ENCODE results near the gene RASGRP1.

The RASGRP1 gene

DNA sequence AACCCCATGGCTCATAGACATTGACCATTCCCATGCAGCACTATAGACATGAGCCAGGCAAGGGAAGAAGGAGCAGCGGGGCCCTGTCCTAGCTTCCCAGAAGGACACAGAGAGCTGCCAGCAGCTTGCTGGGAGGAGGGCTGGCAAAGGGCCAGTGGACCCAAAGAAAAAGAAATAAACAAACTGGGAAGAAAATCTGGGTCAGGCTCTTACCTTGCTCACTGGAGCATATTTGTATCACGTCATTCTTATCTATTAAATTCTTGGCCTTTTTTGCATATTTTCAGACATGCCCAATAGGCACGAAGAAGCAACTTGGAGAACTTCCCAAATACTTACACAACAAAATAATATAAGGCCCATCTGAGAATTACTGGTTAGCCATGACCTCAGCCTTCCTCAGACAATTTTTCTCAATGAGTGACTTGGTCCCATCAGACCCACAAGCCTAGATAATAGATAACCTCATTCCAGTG lies 28.4 kb downstream of the RASGRP1 start:
- DNase-seq (ENCODE audit: low read depth in 2 of 2): no peak

- no peak for DNase-seq (ENCODE audit: low read depth in 2 of 2)
Measured at GRCh38 chr15:38535491-38536200, 29.0 kb downstream of the RASGRP1 start.

DNA sequence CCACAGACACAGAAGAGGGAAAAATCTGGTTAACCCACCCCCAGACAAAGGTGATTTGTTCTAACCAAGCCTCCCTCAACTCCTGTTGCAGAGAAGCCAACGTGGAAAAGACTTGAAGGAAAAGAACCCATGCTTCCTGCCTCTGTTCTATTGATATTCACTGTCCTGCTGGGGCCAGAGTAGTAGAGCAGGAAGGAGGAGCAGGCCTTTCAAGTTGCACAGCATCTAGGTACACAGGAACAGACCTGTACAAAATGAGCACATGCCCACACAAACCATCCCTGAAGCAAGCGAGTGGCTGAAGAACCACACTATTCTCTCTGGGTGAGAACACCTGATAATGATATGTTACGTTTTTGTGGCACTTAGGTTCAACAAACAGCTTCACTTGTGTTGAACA lies 29.9 kb downstream of the RASGRP1 start:
- DNase-seq (ENCODE audit: low read depth in 2 of 2): no peak

GRCh38 chr15:38533926-38534325 lies 30.7 kb downstream of the RASGRP1 start:
- no peak for DNase-seq (ENCODE audit: low read depth in 2 of 2)

GRCh38 chr15:38533416-38533915 lies 31.1 kb downstream of the RASGRP1 start:
- DNase-seq (ENCODE audit: low read depth in 2 of 2): no peak

GRCh38 chr15:38532728-38533127 lies 31.9 kb downstream of the RASGRP1 start:
- DNase-seq (ENCODE audit: low read depth in 2 of 2): no peak

DNA sequence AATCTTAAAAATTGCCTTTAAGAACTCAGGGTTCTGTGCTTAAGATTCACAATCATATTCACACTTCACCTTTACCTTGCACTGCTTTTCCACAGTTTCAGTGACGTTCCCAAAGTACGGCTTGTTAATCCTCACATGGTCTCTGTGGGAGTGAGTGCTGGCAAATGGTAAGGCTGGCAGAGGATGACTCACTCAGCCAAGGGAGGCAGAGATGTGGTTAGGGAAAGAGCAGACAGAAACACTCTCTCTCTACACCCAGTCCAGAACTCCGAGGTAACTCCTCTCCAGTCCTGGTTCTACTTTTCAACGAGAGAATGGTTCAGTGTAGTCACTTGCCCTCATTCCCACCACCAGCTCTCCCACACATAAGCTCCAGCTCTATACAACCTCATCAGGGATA lies 33.1 kb downstream of the RASGRP1 start:
- no peak for DNase-seq (ENCODE audit: low read depth in 2 of 2)

- DNase-seq (ENCODE audit: low read depth in 2 of 2): no peak
Measured at GRCh38 chr15:38530113-38530512, 34.5 kb downstream of the RASGRP1 start.

DNA sequence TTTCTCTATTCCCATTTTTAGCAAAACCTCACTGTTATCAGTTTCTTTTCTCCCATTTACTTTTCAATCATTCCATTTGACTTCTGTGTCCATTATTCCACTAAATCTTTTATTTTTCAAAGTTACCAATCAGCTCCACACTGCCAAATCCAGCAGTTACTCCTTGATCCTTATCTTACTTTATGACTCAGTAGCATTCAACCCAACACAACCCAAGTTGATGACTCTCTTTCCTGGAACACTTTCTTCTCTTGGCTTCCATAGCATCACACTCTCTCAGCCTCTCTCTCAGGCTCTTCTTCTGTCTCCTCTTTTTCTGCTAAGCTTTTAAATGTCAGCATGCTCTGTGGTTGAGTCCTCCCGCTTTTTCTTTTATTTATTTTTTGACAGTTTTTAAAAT lies 36.3 kb downstream of the RASGRP1 start:
- DNase-seq (ENCODE audit: low read depth in 2 of 2): no peak

GRCh38 chr15:38526158-38526557 lies 38.5 kb downstream of the RASGRP1 start:
- DNase-seq (ENCODE audit: low read depth in 2 of 2): no peak

GRCh38 chr15:38525489-38525888 lies 39.1 kb downstream of the RASGRP1 start:
- no peak for DNase-seq (ENCODE audit: low read depth in 2 of 2)

- no peak for DNase-seq (ENCODE audit: low read depth in 2 of 2)
Measured at GRCh38 chr15:38524156-38524555, 40.5 kb downstream of the RASGRP1 start.

- DNase-seq (ENCODE audit: low read depth in 2 of 2): no peak
Measured at GRCh38 chr15:38522922-38523321, 41.7 kb downstream of the RASGRP1 start.

GRCh38 chr15:38521316-38521715 lies 43.3 kb downstream of the RASGRP1 start:
- DNase-seq (ENCODE audit: low read depth in 2 of 2): no peak

DNA sequence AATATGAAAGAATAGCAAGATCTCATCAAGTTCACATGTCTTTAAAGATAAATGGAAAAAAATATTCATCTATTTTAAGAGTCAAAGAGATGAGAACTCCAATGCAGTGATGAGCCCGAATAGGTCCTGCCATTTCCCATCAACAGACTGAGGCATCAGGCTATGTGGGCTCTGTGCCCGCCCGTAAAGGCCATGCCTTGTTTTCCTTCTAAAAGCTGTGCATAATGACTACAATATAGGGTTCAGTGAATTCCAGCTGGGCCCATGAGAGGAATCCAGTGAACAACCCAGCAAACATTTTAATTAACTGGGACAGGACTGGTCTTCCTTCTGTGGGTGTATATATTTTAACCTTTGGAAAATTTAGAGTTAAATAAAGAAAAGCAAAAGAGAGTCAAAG lies 44.6 kb downstream of the RASGRP1 start:
- DNase-seq (ENCODE audit: low read depth in 2 of 2): no peak

DNA sequence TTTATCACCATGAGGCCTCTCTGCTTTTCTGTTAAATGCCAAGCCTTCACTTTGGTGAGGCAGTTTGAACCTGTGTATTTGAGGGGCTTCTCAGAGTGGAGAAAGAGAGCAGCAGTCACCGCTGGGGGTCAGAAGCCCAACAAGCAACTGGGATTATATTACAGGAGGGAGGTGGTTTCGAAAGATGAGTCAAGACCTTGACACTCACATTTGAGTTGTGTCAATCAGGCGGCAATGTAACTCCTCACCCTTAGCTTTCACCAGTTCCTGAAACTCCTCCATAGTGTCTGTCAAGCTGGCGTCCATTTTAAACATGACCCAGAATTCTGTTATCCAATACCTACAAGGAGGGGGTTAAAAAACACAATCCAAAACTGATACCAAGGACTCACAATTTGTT lies 46.5 kb downstream of the RASGRP1 start:
- DNase-seq (ENCODE audit: low read depth in 2 of 2): no peak

GRCh38 chr15:38517312-38517975 lies 47.2 kb downstream of the RASGRP1 start:
- no peak for DNase-seq (ENCODE audit: low read depth in 2 of 2)

DNA sequence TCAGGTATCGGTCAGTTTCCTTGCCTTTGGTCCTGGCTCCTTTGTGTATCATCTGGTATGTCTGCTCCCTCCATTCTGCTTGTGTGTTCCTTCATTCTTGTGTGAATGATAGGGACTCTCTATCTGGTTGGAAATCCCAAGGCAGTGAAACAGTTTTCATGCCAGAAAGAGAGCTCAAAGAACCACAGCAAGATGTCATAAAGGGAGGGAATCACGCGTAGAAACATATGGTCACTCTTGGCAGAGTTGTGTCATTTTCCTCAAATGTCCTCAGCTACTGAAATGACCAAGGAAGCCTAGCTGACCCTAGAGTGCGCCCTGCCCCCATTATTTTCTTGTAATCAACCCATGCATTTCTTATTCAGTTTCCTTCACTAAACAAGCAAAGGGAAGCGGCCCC lies 48.0 kb downstream of the RASGRP1 start:
- DNase-seq (ENCODE audit: low read depth in 2 of 2): no peak

- no peak for DNase-seq (ENCODE audit: low read depth in 2 of 2)
Measured at GRCh38 chr15:38514601-38515000, 50.0 kb downstream of the RASGRP1 start.

GRCh38 chr15:38512901-38513300 lies 51.7 kb downstream of the RASGRP1 start:
- no peak for DNase-seq (ENCODE audit: low read depth in 2 of 2)

- no peak for DNase-seq (ENCODE audit: low read depth in 2 of 2)
Measured at GRCh38 chr15:38509152-38509551, 55.5 kb downstream of the RASGRP1 start.

DNA sequence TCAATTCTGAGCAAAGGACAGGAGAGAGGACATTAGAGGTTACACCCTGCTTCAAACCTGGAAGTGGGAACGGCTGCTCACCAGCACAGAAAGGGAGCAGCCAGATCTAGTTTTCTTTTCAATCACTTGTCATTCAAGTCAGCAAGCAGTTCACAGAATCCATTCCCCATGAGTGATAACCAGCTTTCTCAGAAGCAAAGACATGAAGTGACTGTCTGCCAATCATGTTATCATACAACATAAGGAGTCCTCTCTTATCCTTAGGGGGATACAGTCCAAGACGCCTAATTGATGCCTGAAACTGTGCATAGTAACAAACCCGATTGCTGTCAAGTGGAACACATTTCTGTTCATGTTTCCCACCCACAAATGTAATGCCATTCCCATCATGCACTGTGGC lies 56.0 kb downstream of the RASGRP1 start:
- no peak for DNase-seq (ENCODE audit: low read depth in 2 of 2)

DNA sequence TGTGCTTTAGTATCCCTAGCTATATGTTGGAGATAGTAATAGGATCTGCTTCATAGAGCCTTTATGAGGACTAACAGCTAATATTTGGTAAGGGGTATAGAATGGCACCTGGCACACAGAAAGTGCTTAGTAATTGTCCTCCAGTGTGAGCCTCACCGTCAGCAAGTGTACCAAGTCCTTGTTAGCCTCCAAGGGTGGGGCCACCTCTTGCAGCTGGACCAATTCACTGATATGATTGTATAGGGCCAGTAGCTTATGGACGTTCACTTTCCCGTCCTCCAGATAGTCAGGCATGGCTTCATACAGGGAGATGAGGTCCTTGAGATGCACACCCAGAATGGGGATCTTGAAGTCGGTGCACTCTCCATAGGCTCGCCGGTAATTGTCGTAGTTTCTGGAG lies 57.0 kb downstream of the RASGRP1 start:
- DNase-seq (ENCODE audit: low read depth in 2 of 2): no peak
